ENCODE measurements around the gene NLRP10.
"Not testable (repeated sequence)": the region's sequence is repeated elsewhere in the genome, so short reads cannot be mapped to it uniquely, and the experiment has no call there.

Gene NLRP10
- 0 to 0.06 reads per million in 2 experiments for total RNA-seq

- no peak for DNase-seq (ENCODE audit: low read depth)
These were observed at the start of gene NLRP10 for GRCh38 chr11:7965386-7965785. TSS of gene NLRP10 (minus strand) at chr11:7965447. CDS start at chr11:7963495, 1,952 bp downstream.

GRCh38 chr11:8013833-8014232 lies 48.6 kb upstream of the NLRP10 start:
- DNase-seq (ENCODE audit: low read depth) = no peak

GRCh38 chr11:8011981-8012444 lies 46.8 kb upstream of the NLRP10 start:
- no peak for DNase-seq (ENCODE audit: low read depth)

- no peak for DNase-seq (ENCODE audit: low read depth)
These were observed 46.1 kb upstream of the NLRP10 start for GRCh38 chr11:8011371-8011770.

- DNase-seq (ENCODE audit: low read depth) = no peak
These were observed 44.6 kb upstream of the NLRP10 start for GRCh38 chr11:8009856-8010255.

- DNase-seq (ENCODE audit: low read depth) = no peak
These were observed 43.0 kb upstream of the NLRP10 start for GRCh38 chr11:8008212-8008611.

GRCh38 chr11:8006349-8006977 lies 41.2 kb upstream of the NLRP10 start:
- DNase-seq (ENCODE audit: low read depth) = peak; percentile 30

GRCh38 chr11:8005556-8005955 lies 40.3 kb upstream of the NLRP10 start:
- no peak for DNase-seq (ENCODE audit: low read depth)

- no peak for DNase-seq (ENCODE audit: low read depth)
These were observed 38.8 kb upstream of the NLRP10 start for GRCh38 chr11:8004008-8004407.

GRCh38 chr11:8003187-8003586 lies 37.9 kb upstream of the NLRP10 start:
- DNase-seq (ENCODE audit: low read depth) = no peak

- DNase-seq (ENCODE audit: low read depth) = no peak
These were observed 37.4 kb upstream of the NLRP10 start for GRCh38 chr11:8002676-8003075.

GRCh38 chr11:8000390-8000789 lies 35.1 kb upstream of the NLRP10 start:
- DNase-seq (ENCODE audit: low read depth) = no peak

- DNase-seq (ENCODE audit: low read depth) = no peak
These were observed 34.5 kb upstream of the NLRP10 start for GRCh38 chr11:7999795-8000194.

GRCh38 chr11:7994581-7995278 lies 29.5 kb upstream of the NLRP10 start:
- DNase-seq (ENCODE audit: low read depth) = no peak

GRCh38 chr11:7987560-7987883 lies 22.3 kb upstream of the NLRP10 start:
- not testable (repeated sequence) for DNase-seq (ENCODE audit: low read depth)

- DNase-seq (ENCODE audit: low read depth) = peak; percentile 87
These were observed 21.7 kb upstream of the NLRP10 start, which contains the start of gene EIF3F for GRCh38 chr11:7986768-7987559. TSS of gene EIF3F (plus strand) at chr11:7987337. CDS start at chr11:7987353, 16 bp downstream.

- no peak for DNase-seq (ENCODE audit: low read depth)
These were observed 18.8 kb upstream of the NLRP10 start for GRCh38 chr11:7983832-7984590.

GRCh38 chr11:7982582-7983119 lies 17.4 kb upstream of the NLRP10 start:
- DNase-seq (ENCODE audit: low read depth) = no peak

- DNase-seq (ENCODE audit: low read depth) = no peak
These were observed 16.4 kb upstream of the NLRP10 start for GRCh38 chr11:7981619-7982157.

GRCh38 chr11:7977232-7977917 lies 12.1 kb upstream of the NLRP10 start:
- DNase-seq (ENCODE audit: low read depth) = no peak

GRCh38 chr11:7974668-7975067 lies 9.4 kb upstream of the NLRP10 start:
- no peak for DNase-seq (ENCODE audit: low read depth)

Data from T follicular helper cell (primary cell).